K562 (cell line): Measurements from ENCODE around the gene CHAD. TPM values are rescaled to one million over a fixed set of nuclear protein-coding genes. Genes with fewer than 3 reads are reported as not detected.

Experiments used
- ESRRB ChIP-seq: fragments of 250-450 bp; sonication (Bioruptor Pico); IDR thresholded peaks from 2 replicates; pipeline ENCODE4 v1.5.0; 2020; ENCODE audit warnings: mild to moderate bottlenecking, moderate library complexity, borderline replicate concordance
- GATAD2A ChIP-seq: fragments of 450-650 bp; IDR thresholded peaks from 2 replicates; pipeline ENCODE4 v1.6.1; 2017
- HNRNPL ChIP-seq: fragments of 200-400 bp; formaldehyde crosslinking; IDR thresholded peaks from 2 replicates; pipeline ENCODE4 v1.6.1; 2017; ENCODE audit warnings: low read depth, mild to moderate bottlenecking, low read length
- MAFG ChIP-seq: fragments of 450-650 bp; conservative IDR thresholded peaks from 2 replicates; pipeline ENCODE4 v1.6.1; 2016; ENCODE audit warnings: missing genetic modification characterization, missing compliant biosample characterization
- MBD2 ChIP-seq: sonication (generic); IDR thresholded peaks from 2 replicates; pipeline ENCODE4 v1.6.1; 2016; ENCODE audit warnings: low read depth, borderline replicate concordance
- MCM2 ChIP-seq: fragments of 450-650 bp; IDR thresholded peaks from 2 replicates; pipeline ENCODE4 v1.6.1; 2017; ENCODE audit warnings: low read depth, mild to moderate bottlenecking
- MTA2 ChIP-seq: fragments of 450-650 bp; IDR thresholded peaks from 2 replicates; pipeline ENCODE4 v1.6.1; 2016; ENCODE audit warnings: low read depth
- NEUROD1 ChIP-seq: fragments of 150-350 bp; IDR thresholded peaks from 2 replicates; pipeline ENCODE4 v1.6.1; 2014; ENCODE audit warnings: borderline replicate concordance, low read length, low read depth; ENCODE audit not compliant: partially characterized antibody
- PHF8 ChIP-seq: fragments of 200-600 bp; sonication (generic); IDR thresholded peaks from 2 replicates; pipeline ENCODE4 v1.6.1; 2012; ENCODE audit warnings: mixed run types, mild to moderate bottlenecking, inconsistent platforms, low read length, moderate library complexity, borderline replicate concordance
- POLR2AphosphoS2 ChIP-seq: IDR thresholded peaks from 2 replicates; pipeline ENCODE4 v1.6.1; 2012; ENCODE audit warnings: low read length, improper control_type of control experiment
- PPARD ChIP-seq: fragments of 250-450 bp; sonication (Bioruptor Pico); IDR thresholded peaks from 2 replicates; pipeline ENCODE4 v1.8.0; 2022; ENCODE audit warnings: inconsistent platforms, mild to moderate bottlenecking, moderate library complexity
- RBM25 ChIP-seq: fragments of 200-400 bp; formaldehyde crosslinking; IDR thresholded peaks from 2 replicates; pipeline ENCODE4 v1.6.1; 2018; ENCODE audit warnings: low read length, low read depth, moderate library complexity; ENCODE audit not compliant: severe bottlenecking
- SIX5 ChIP-seq, 2 experiments: IDR thresholded peaks; 2 replicates each; pipeline ENCODE4 v1.6.1; 2011; ENCODE audit warnings: low read length in 2 of 2, borderline replicate concordance in 1 of 2, low read depth in 1 of 2, mild to moderate bottlenecking in 1 of 2, moderate library complexity in 1 of 2; ENCODE audit not compliant: insufficient read depth in 1 of 2
- SMARCB1 ChIP-seq: IDR thresholded peaks from 2 replicates; pipeline ENCODE4 v1.6.1; 2011; ENCODE audit warnings: improper control_type of control experiment, low read depth; ENCODE audit not compliant: insufficient read length
- SMARCE1 ChIP-seq: fragments of 450-650 bp; IDR thresholded peaks from 2 replicates; pipeline ENCODE4 v1.7.1; 2016; ENCODE audit warnings: mild to moderate bottlenecking
- SUPT5H ChIP-seq: fragments of 450-650 bp; IDR thresholded peaks from 2 replicates; pipeline ENCODE4 v1.6.1; 2016
- TCF3 ChIP-seq: sonication (generic); formaldehyde crosslinking; IDR thresholded peaks from 2 replicates; pipeline ENCODE4 v1.4.0; 2020; ENCODE audit warnings: mild to moderate bottlenecking, missing genetic modification reagents
- XRCC4 ChIP-seq: IDR thresholded peaks from one replicate; pipeline ENCODE4 v1.6.1; 2011; ENCODE audit not compliant: insufficient read depth, insufficient read length; ENCODE audit errors: extremely low read depth
- ZNF134 ChIP-seq: fragments of 250-450 bp; sonication (Bioruptor Pico); conservative IDR thresholded peaks from 2 replicates; pipeline ENCODE4 v1.4.0; 2020
- ZNF431 ChIP-seq: sonication (generic); formaldehyde crosslinking; IDR thresholded peaks from 2 replicates; pipeline ENCODE4 v1.8.0; 2022; ENCODE audit warnings: mild to moderate bottlenecking, missing genetic modification reagents
- ZNF444 ChIP-seq: fragments of 250-450 bp; sonication (Bioruptor Pico); IDR thresholded peaks from 2 replicates; pipeline ENCODE4 v1.4.0; 2020; ENCODE audit warnings: mild to moderate bottlenecking, moderate library complexity
- ZNF785 ChIP-seq: fragments of 250-450 bp; sonication (Bioruptor Pico); IDR thresholded peaks from 2 replicates; pipeline ENCODE4 v1.4.0; 2020; ENCODE audit warnings: mild to moderate bottlenecking
- polyA plus RNA-seq, 8 experiments: library from polyadenylated mRNA; depleted of rRNA in 4 of 8; stranded (reverse) in 5 of 8; unstranded in 3 of 8; fragments of >200 nt; fragmentation: Nextera tagmentation in 2 of 8; fragmentation: Illumina TruSeq in 1 of 8; extraction: Ambion mirVana in 2 of 8; extraction: Trizol in 1 of 8; gene quantifications; 2 replicates each; pipeline versions ENCODE4 v1.2.1 to v1.2.3, GENCODE V29; 2011 to 2014; ENCODE audit warnings: inconsistent platforms in 1 of 8, missing spikeins in 1 of 8
- total RNA-seq, 7 experiments: library from RNA; depleted of rRNA in 6 of 7; stranded (reverse); fragments of >200 nt in 6 of 7; fragmentation: Illumina TruSeq in 2 of 7; extraction: Trizol in 2 of 7; gene quantifications; 2 replicates each; pipeline versions ENCODE4 v1.2.1 to v1.2.3, GENCODE V29; 2011 to 2021; ENCODE audit warnings: low replicate concordance in 1 of 7
- TF ChIP-seq, protein P1 (sequence below): fragments of 450-650 bp; formaldehyde crosslinking; conservative IDR thresholded peaks from 2 replicates; pipeline ENCODE4 v1.4.0; 2022; ENCODE audit warnings: mild to moderate bottlenecking, missing genetic modification characterization
- TF ChIP-seq, protein P2 (sequence below), 2 experiments: fragments of 150-350 bp in 1 of 2; IDR thresholded peaks; 2 replicates each; pipeline ENCODE4 v1.6.1; 2012 to 2016; ENCODE audit warnings: low read depth in 2 of 2, low read length in 2 of 2, mild to moderate bottlenecking in 1 of 2, moderate library complexity in 1 of 2
- TF ChIP-seq, protein P3 (sequence below): fragments of 250-450 bp; sonication (Bioruptor Pico); IDR thresholded peaks from 2 replicates; pipeline ENCODE4 v1.6.1; 2021; ENCODE audit warnings: mild to moderate bottlenecking

The CHAD gene
- total and polyA plus RNA-seq, 9 of the 15 experiments (the other 6 are each of a cell fraction or from before 2014, with no cell fraction given) = not detected

DNA sequence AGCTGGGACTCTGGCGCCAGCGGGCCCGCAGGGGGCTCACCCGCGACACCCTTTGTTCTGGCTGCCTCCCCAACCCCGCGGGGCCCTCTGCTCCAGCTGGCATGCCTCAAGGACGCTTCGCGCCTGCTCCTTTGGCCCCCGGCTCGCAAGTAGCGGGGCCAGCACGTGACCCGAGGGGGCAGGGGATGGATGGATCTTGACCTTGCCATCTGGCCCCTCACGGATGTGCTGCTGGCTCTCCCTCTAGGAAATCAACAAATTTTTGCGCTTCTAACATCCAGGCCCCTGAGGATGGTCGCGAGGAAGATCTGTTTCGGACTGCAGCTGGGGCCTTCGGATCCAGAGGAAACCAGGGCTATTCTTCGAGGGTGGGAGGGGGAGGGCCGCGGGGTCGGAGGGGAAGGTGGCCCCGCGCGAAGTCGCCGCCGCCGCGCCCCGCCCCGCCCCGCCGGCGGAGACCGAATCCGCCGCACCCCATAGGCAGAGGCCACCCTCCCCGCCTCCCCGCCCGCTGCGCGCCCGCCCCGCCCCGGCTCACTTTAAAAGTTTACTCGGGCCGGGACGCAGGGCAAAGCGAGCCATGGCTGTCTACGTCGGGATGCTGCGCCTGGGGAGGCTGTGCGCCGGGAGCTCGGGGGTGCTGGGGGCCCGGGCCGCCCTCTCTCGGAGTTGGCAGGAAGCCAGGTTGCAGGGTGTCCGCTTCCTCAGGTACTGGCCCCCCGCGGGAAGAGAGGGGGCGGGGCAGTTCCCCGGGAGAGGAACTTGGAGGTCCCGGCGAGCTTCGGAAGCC, 42.8 kb downstream of the CHAD start, which contains the start of gene ACSF2 (continued):
- TF ChIP-seq MBD2 = no peak
- TF ChIP-seq MTA2 = no peak
- no peak for TF ChIP-seq RBM25
- TF ChIP-seq PPARD = no peak
- TF ChIP-seq, protein P1, sequence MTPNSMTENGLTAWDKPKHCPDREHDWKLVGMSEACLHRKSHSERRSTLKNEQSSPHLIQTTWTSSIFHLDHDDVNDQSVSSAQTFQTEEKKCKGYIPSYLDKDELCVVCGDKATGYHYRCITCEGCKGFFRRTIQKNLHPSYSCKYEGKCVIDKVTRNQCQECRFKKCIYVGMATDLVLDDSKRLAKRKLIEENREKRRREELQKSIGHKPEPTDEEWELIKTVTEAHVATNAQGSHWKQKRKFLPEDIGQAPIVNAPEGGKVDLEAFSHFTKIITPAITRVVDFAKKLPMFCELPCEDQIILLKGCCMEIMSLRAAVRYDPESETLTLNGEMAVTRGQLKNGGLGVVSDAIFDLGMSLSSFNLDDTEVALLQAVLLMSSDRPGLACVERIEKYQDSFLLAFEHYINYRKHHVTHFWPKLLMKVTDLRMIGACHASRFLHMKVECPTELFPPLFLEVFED (CRISPR knock-in tag) = no peak
- 0 out of 2 replicates have a peak, but pooled peaks have one; percentile 47 for TF ChIP-seq SUPT5H
- no peak for TF ChIP-seq NEUROD1
- TF ChIP-seq PHF8 = peak; percentile 60; the same call in 1 of the 2 replicates
- TF ChIP-seq SMARCB1 = no peak
- TF ChIP-seq SMARCE1 = no peak
- TF ChIP-seq ZNF134 (CRISPR knock-in tag) = no peak
- TF ChIP-seq ZNF444 (CRISPR knock-in tag) = 0 out of 2 replicates have a peak, but pooled peaks have one; percentile 35
- TF ChIP-seq, protein P2, sequence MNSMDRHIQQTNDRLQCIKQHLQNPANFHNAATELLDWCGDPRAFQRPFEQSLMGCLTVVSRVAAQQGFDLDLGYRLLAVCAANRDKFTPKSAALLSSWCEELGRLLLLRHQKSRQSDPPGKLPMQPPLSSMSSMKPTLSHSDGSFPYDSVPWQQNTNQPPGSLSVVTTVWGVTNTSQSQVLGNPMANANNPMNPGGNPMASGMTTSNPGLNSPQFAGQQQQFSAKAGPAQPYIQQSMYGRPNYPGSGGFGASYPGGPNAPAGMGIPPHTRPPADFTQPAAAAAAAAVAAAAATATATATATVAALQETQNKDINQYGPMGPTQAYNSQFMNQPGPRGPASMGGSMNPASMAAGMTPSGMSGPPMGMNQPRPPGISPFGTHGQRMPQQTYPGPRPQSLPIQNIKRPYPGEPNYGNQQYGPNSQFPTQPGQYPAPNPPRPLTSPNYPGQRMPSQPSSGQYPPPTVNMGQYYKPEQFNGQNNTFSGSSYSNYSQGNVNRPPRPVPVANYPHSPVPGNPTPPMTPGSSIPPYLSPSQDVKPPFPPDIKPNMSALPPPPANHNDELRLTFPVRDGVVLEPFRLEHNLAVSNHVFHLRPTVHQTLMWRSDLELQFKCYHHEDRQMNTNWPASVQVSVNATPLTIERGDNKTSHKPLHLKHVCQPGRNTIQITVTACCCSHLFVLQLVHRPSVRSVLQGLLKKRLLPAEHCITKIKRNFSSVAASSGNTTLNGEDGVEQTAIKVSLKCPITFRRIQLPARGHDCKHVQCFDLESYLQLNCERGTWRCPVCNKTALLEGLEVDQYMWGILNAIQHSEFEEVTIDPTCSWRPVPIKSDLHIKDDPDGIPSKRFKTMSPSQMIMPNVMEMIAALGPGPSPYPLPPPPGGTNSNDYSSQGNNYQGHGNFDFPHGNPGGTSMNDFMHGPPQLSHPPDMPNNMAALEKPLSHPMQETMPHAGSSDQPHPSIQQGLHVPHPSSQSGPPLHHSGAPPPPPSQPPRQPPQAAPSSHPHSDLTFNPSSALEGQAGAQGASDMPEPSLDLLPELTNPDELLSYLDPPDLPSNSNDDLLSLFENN (IDR thresholded peaks at IDR 0.05; ENCODE audit: low read depth in 2 of 2, low read length in 2 of 2) = no peak
- no peak for TF ChIP-seq SIX5 (IDR thresholded peaks at IDR 0.05; ENCODE audit: borderline replicate concordance in 1 of 2, insufficient read depth in 1 of 2, low read depth in 1 of 2, low read length in 2 of 2)
- no peak for TF ChIP-seq ZNF431 (CRISPR knock-in tag)
- TF ChIP-seq MCM2 = no peak
- no peak for TF ChIP-seq MAFG (tag)
- TF ChIP-seq HNRNPL = no peak
- no peak for TF ChIP-seq XRCC4
- no peak for TF ChIP-seq GATAD2A
- no peak for TF ChIP-seq ESRRB (CRISPR knock-in tag)
- TF ChIP-seq ZNF785 (CRISPR knock-in tag) = no peak
- no peak for TF ChIP-seq POLR2AphosphoS2
- TF ChIP-seq, protein P3, sequence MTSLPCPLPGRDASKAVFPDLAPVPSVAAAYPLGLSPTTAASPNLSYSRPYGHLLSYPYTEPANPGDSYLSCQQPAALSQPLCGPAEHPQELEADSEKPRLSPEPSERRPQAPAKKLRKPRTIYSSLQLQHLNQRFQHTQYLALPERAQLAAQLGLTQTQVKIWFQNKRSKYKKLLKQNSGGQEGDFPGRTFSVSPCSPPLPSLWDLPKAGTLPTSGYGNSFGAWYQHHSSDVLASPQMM = no peak
- TF ChIP-seq TCF3 (CRISPR knock-in tag) = no peak
